ENCODE measurements around the gene PTGER4. TPM values are rescaled to one million over a fixed set of nuclear protein-coding genes. Genes with fewer than 3 reads are reported as not detected.
"Not testable (repeated sequence)": the region's sequence is repeated elsewhere in the genome, so short reads cannot be mapped to it uniquely, and the experiment has no call there.

Gene PTGER4
- total RNA-seq: 10 to 100 TPM; 14.6 to 27.3 (median 20.8) TPM

DNA sequence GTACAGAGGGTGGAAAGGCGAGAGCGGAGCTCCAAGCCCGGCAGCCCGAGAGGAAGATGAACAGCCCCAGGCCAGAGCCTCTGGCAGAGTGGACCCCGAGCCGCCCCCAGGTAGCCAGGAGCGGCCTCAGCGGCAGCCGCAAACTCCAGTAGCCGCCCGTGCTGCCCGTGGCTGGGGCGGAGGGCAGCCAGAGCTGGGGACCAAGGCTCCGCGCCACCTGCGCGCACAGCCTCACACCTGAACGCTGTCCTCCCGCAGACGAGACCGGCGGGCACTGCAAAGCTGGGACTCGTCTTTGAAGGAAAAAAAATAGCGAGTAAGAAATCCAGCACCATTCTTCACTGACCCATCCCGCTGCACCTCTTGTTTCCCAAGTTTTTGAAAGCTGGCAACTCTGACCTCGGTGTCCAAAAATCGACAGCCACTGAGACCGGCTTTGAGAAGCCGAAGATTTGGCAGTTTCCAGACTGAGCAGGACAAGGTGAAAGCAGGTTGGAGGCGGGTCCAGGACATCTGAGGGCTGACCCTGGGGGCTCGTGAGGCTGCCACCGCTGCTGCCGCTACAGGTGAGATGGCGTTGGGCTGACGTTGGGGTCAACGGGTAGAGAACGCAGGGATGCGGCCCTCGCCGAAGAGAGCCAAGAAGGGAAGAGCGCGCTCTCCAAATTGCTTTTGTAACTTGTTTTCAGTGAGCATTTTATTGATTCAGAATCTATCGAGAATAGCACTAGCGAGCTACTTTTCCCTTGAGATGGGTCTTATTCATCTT is at the start of gene PTGER4:
Gene PTGER4, plus strand, starts transcription at position 3 of the 769 bp plus-strand sequence. CDS start 1,079 bp downstream, outside the sequence.
- 1% methylated on average over 37 to 44 of the region's 44 CpGs for WGBS, 2 donors
- no peak for DNase-seq (ENCODE audit: low spot score in 2 of 2)
- TF ChIP-seq, protein P1, sequence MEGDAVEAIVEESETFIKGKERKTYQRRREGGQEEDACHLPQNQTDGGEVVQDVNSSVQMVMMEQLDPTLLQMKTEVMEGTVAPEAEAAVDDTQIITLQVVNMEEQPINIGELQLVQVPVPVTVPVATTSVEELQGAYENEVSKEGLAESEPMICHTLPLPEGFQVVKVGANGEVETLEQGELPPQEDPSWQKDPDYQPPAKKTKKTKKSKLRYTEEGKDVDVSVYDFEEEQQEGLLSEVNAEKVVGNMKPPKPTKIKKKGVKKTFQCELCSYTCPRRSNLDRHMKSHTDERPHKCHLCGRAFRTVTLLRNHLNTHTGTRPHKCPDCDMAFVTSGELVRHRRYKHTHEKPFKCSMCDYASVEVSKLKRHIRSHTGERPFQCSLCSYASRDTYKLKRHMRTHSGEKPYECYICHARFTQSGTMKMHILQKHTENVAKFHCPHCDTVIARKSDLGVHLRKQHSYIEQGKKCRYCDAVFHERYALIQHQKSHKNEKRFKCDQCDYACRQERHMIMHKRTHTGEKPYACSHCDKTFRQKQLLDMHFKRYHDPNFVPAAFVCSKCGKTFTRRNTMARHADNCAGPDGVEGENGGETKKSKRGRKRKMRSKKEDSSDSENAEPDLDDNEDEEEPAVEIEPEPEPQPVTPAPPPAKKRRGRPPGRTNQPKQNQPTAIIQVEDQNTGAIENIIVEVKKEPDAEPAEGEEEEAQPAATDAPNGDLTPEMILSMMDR (IDR thresholded peaks at IDR 0.05): no peak
- peak in 1 of 2 donors; percentile 63 for TF ChIP-seq POLR2A (IDR thresholded peaks at IDR 0.05)
- intact Hi-C loops (cut with DNase I; ENCODE audit: low total_unique reads): no loop called here
- peak within 1 kb of the TSS; percentile 54 for H3K4me3 ChIP-seq (ENCODE audit: low read depth, poor library complexity, severe bottlenecking)

DNA sequence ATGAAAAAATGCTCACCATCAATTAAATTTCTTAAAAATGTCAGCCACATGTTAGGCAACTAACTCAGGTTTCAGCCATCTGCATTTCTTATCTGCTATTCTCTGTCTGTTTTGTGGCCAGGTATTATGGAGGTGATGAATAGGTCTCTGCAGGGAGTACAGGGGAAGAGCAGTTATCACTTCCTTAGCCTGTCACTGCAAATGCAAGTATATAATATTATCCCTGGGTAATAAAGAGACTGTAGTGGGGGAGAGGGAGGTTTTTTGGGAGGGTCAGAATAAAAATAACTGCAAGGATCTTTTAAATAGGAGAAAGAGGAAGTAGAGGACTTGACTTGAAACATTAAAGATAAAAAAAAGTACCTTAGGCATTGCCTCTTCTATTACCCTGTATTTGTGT is 49.6 kb upstream of the PTGER4 start:
- no peak for DNase-seq (ENCODE audit: low spot score in 2 of 2)
- intact Hi-C loops (cut with DNase I; ENCODE audit: low total_unique reads): no loop called here

DNA sequence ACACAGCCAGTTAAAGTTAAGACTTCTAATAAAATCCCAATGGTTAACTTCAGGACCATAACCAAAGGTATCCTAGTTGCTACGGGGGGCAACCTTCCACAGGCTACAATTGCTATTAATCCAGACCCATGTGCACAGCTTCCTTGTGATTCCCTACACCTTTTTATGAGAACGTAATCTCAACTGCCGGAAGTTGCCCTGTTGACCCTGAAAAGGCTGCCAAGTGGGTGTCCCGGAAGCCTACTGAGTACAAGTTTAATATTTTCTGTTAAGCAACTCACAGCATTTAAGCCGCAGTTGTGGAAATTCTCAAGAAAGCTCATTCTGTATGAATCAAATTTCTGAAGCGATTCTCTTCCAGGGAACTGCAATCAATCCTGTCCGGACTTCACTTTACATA is 48.5 kb upstream of the PTGER4 start:
- no peak overlapping the region for H3K4me3 ChIP-seq (ENCODE audit: low read depth, poor library complexity, severe bottlenecking)
- intact Hi-C loops (cut with DNase I; ENCODE audit: low total_unique reads): no loop called here
- WGBS, 2 donors: 83 to 89% methylated on average over 7 of the region's 7 CpGs
- no peak for DNase-seq (ENCODE audit: low spot score in 2 of 2)
- TF ChIP-seq, protein P1 (IDR thresholded peaks at IDR 0.05): no peak
- no peak for TF ChIP-seq POLR2A (IDR thresholded peaks at IDR 0.05)

More for the DNA sequence above, 49.6 kb upstream of the PTGER4 start:
- TF ChIP-seq POLR2A (IDR thresholded peaks at IDR 0.05): no peak
- TF ChIP-seq, protein P1 (IDR thresholded peaks at IDR 0.05): no peak
- no peak overlapping the region for H3K4me3 ChIP-seq (ENCODE audit: low read depth, poor library complexity, severe bottlenecking)

DNA sequence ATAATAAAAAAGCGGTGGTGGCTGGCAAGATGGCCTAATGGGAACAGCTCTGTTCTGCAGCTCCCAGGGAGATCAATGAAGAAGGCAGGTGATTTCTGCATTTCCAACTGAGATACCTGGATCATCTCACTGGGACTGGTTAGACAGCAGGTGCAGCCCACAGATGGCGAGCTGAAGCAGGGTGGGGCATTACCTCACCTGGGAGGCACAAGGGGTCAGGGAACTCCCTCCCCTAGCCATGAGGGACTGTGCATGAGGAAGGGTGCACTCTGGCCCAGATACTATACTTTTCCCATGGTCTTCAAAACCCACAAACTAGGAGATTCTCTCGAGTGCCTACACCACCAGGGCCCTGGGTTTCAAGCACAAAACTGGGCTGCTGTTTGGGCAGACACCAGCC is 45.6 kb upstream of the PTGER4 start:
- intact Hi-C loops (cut with DNase I; ENCODE audit: low total_unique reads): no loop called here
- no peak overlapping the region for H3K4me3 ChIP-seq (ENCODE audit: low read depth, poor library complexity, severe bottlenecking)
- no peak for DNase-seq (ENCODE audit: low spot score in 2 of 2)
- no peak for TF ChIP-seq POLR2A (IDR thresholded peaks at IDR 0.05)
- TF ChIP-seq, protein P1 (IDR thresholded peaks at IDR 0.05): no peak
- WGBS, 2 donors: 87 to 90% methylated on average over 3 of the region's 3 CpGs

DNA sequence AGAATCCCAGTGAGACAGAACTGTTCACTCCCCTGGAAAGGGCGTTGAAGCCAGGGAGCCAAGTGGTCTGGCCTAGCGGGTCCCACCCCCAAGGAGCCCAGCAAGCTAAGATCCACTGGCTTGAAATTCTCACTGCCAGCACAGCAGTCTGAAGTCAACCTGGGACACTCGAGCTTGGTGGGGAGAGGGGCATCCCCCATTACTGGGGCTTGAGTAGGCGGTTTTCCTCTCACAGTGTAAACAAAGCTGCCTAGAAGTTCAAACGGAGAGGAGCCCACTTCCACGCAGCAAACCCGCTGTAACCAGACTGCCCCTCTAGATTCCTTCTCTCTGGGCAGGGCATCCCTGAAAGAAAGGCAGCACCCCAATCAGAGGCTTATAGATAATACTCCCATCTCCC is 45.1 kb upstream of the PTGER4 start:
- 81% methylated on average over 7 of the region's 7 CpGs for WGBS, 2 donors
- DNase-seq (ENCODE audit: low spot score in 2 of 2): no peak
- TF ChIP-seq, protein P1 (IDR thresholded peaks at IDR 0.05): no peak
- TF ChIP-seq POLR2A (IDR thresholded peaks at IDR 0.05): no peak
- H3K4me3 ChIP-seq (ENCODE audit: low read depth, poor library complexity, severe bottlenecking): no peak overlapping the region
- intact Hi-C loops (cut with DNase I; ENCODE audit: low total_unique reads): no loop called here

DNA sequence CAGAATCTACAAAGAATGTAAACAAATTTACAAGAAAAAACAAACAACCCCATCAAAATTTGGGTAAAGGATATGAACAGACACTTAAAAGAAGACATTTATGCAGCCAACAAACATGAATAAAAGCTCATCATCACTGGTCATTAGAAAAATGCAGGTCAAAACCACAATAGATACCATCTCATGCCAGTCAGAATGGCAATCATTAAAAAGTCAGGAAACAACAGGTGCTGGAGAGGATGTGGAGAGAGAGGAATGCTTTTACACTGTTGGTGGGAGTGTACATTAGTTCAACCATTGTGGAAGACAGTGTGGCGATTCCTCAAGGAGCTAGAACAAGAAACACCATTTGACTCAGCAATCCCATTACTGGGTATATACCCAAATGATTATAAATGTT is 40.2 kb upstream of the PTGER4 start:
- WGBS, 2 donors: 88 to 97% methylated on average over 1 of the region's 1 CpG
- DNase-seq (ENCODE audit: low spot score in 2 of 2); intact Hi-C loops (cut with DNase I; ENCODE audit: low total_unique reads); H3K4me3 ChIP-seq (ENCODE audit: low read depth, poor library complexity, severe bottlenecking): not testable (repeated sequence)
